Neuron (in vitro differentiated cells): ENCODE data around the gene TENM4.

Experiments used
- H2AFZ ChIP-seq: one replicate; pipeline ENCODE4 v1.6.1; 2013; ENCODE audit warnings: low read depth, mild to moderate bottlenecking, inconsistent platforms, low read length, moderate library complexity
- H3K27me3 ChIP-seq: one replicate; pipeline ENCODE4 v1.6.1; 2013; ENCODE audit warnings: low read length; ENCODE audit not compliant: insufficient read depth
- H3K36me3 ChIP-seq: one replicate; pipeline ENCODE4 v1.6.1; 2013; ENCODE audit warnings: low read length; ENCODE audit not compliant: insufficient read depth
- H3K4me1 ChIP-seq: one replicate; pipeline ENCODE4 v1.6.1; 2013; ENCODE audit warnings: low read length; ENCODE audit not compliant: insufficient read depth
- H3K4me3 ChIP-seq: 2 replicates; pipeline ENCODE4 v1.5.1; 2013; ENCODE audit warnings: mild to moderate bottlenecking, low read length, moderate library complexity
- H3K9me3 ChIP-seq: one replicate; pipeline ENCODE4 v1.6.1; 2013; ENCODE audit warnings: low read length

The TENM4 gene

GRCh38 chr11:79249295-79249993 is 191.4 kb downstream of the TENM4 start:
- Histone ChIP-seq H3K27me3 (no peaks in the 10 kb centered on the region), H3K9me3 (no peaks in the 10 kb centered on the region), H3K4me3 (no peak overlapping the region), H2AFZ (no peak overlapping the region), H3K36me3 (no peaks in the 10 kb centered on the region), H3K4me1 (peaks cover 20% of the 10 kb centered on the region)

GRCh38 chr11:79244798-79245197 is 196.0 kb downstream of the TENM4 start:
- peaks cover 41% of the 10 kb centered on the region for H3K4me1 ChIP-seq
- H3K4me3 ChIP-seq, result no peak overlapping the region

DNA sequence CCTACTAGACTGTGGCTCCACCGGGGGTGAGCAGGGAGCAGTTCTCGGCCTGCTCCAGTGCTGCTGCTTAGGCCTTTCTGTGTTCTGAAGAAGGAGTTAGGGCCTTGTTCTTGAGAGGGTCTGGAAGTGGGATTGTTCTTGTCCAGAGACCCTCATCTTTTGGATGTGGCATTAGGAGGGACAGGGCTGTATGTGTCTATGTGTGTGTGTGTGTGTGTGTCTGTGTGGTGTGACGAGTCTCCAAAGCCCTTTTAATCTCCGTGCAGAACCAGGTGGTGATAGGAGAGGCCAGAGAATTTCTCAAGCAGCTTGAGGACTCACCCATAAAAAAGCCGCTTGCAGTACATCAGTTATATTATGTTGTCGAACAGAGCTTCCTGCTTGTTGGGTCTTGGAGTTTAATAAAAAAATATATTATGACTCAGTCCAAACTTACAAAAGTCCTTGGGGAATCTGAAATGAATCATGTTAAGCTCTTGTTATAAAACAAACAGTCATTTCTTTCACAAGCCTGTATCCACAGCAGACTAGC is 196.5 kb downstream of the TENM4 start:
- Histone ChIP-seq H2AFZ (no peak overlapping the region), H3K4me3 (no peak overlapping the region), H3K4me1 (peaks cover 41% of the 10 kb centered on the region), H3K9me3 (no peaks in the 10 kb centered on the region), H3K36me3 (no peaks in the 10 kb centered on the region), H3K27me3 (no peaks in the 10 kb centered on the region)

More at GRCh38 chr11:79244798-79245197, 196.0 kb downstream of the TENM4 start:
- Histone ChIP-seq H3K9me3 (no peaks in the 10 kb centered on the region), H3K36me3 (no peaks in the 10 kb centered on the region), H3K27me3 (no peaks in the 10 kb centered on the region), H2AFZ (no peak overlapping the region)

GRCh38 chr11:79243422-79244210 is 197.2 kb downstream of the TENM4 start:
- no peaks in the 10 kb centered on the region for H3K27me3 ChIP-seq
- H3K9me3 ChIP-seq, result no peaks in the 10 kb centered on the region
- no peak overlapping the region for H2AFZ ChIP-seq
- no peaks in the 10 kb centered on the region for H3K36me3 ChIP-seq
- peaks cover 38% of the 10 kb centered on the region for H3K4me1 ChIP-seq
- H3K4me3 ChIP-seq, result peak overlapping the region; percentile 11

DNA sequence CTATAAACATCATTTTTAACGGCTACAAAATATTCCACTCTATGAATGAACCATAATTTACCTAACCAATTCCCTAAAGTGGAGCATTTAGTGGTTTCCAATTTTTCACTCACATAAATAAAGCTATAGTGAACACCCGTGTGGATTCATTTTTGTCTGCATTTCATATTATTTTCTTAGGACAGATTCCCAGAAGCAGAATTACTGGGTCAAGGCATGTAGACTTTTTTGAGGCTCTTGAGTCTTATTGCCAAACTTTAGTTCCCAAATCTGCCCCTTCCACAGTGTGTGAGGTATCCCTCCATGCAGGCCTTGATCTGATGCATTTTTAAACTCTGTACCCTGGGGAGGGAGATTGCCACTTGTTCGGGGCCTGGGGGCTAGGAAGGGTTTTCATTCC is 198.2 kb downstream of the TENM4 start:
- Histone ChIP-seq H3K4me3 (no peak overlapping the region), H3K9me3 (no peaks in the 10 kb centered on the region), H3K4me1 (peaks cover 46% of the 10 kb centered on the region), H3K36me3 (no peaks in the 10 kb centered on the region), H3K27me3 (no peaks in the 10 kb centered on the region), H2AFZ (no peak overlapping the region)

DNA sequence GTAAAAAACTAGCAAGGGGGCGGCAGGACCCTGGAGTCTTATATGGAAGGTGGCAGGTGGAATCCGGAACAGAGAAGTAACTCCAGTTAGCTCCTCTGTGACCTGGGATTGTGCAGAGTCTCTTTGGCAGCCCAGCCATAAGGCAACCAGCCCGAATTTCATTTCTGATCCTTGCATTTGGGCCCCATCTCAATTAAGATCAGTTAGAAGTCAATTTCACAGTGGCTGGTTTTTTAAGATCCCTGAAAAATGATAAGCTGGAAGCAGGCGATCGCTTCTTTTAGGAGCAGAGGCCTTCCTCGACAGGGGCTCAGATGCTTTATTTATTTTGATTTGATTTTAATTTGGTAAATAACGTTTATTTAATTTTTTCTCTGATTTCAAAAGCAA is 199.0 kb downstream of the TENM4 start:
- H3K4me3 ChIP-seq, result no peak overlapping the region
- no peaks in the 10 kb centered on the region for H3K36me3 ChIP-seq
- no peak overlapping the region for H2AFZ ChIP-seq
- peaks cover 47% of the 10 kb centered on the region for H3K4me1 ChIP-seq
- H3K9me3 ChIP-seq, result no peaks in the 10 kb centered on the region
- no peaks in the 10 kb centered on the region for H3K27me3 ChIP-seq

GRCh38 chr11:79241205-79241851 is 199.5 kb downstream of the TENM4 start:
- Histone ChIP-seq H3K27me3 (no peaks in the 10 kb centered on the region), H3K4me3 (no peak overlapping the region), H2AFZ (no peak overlapping the region), H3K36me3 (no peaks in the 10 kb centered on the region), H3K9me3 (peaks cover 3% of the 10 kb centered on the region), H3K4me1 (peaks cover 47% of the 10 kb centered on the region)

DNA sequence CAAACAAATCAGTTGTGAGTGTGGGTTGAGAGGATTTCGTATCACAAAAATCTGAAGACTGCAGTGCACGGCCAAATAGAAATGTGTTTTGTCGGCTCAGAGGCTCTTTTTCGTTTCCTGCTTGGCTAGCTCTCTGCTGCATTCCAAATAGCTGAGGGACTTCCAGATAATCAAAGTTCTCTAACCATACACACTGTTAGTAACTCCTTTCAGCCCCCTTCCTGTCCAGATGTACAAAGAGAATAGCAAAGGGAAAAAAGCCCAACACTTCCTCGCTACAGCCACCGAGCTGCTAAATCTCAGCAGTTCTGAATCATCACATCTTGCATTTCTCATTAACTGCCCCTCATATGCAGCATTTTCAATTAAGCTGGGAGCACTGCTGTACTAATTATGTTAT is 203.1 kb downstream of the TENM4 start:
- H3K9me3 ChIP-seq, result peaks cover 3% of the 10 kb centered on the region
- no peak overlapping the region for H2AFZ ChIP-seq
- H3K36me3 ChIP-seq, result no peaks in the 10 kb centered on the region
- no peak overlapping the region for H3K4me3 ChIP-seq
- no peaks in the 10 kb centered on the region for H3K27me3 ChIP-seq
- H3K4me1 ChIP-seq, result peaks cover 30% of the 10 kb centered on the region

DNA sequence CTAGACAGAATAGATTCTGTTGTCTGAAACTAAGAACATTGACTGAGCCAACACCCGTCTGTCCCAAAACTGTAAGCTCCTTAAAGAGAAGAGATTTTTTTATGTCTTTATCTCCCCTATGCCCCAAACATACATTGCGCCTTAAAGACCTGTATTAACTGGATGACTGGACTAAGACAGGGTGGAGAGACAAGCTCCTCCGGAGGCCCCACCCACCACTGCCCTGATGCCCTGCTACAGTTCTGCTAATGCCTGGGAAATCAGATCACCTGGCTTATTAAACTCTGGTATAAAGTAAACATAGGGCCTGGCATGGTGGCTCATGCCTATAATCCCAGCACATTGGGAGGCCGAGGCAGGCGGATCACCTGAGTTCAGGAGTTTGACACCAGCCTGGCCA is 203.7 kb downstream of the TENM4 start:
- Histone ChIP-seq H3K4me3 (no peak overlapping the region), H3K4me1 (peaks cover 24% of the 10 kb centered on the region), H3K27me3 (no peaks in the 10 kb centered on the region), H3K36me3 (no peaks in the 10 kb centered on the region), H3K9me3 (peaks cover 3% of the 10 kb centered on the region), H2AFZ (no peak overlapping the region)

- H3K9me3 ChIP-seq, result peaks cover 3% of the 10 kb centered on the region
- H3K36me3 ChIP-seq, result no peaks in the 10 kb centered on the region
- peaks cover 19% of the 10 kb centered on the region for H3K4me1 ChIP-seq
- no peak overlapping the region for H3K4me3 ChIP-seq
- no peaks in the 10 kb centered on the region for H3K27me3 ChIP-seq
- H2AFZ ChIP-seq, result no peak overlapping the region
Measured at GRCh38 chr11:79236541-79236971, 204.3 kb downstream of the TENM4 start.

- H3K36me3 ChIP-seq, result no peaks in the 10 kb centered on the region
- no peak overlapping the region for H2AFZ ChIP-seq
- H3K9me3 ChIP-seq, result peaks cover 3% of the 10 kb centered on the region
- H3K4me1 ChIP-seq, result peaks cover 10% of the 10 kb centered on the region
- no peaks in the 10 kb centered on the region for H3K27me3 ChIP-seq
- no peak overlapping the region for H3K4me3 ChIP-seq
Measured at GRCh38 chr11:79235696-79236095, 205.1 kb downstream of the TENM4 start.

DNA sequence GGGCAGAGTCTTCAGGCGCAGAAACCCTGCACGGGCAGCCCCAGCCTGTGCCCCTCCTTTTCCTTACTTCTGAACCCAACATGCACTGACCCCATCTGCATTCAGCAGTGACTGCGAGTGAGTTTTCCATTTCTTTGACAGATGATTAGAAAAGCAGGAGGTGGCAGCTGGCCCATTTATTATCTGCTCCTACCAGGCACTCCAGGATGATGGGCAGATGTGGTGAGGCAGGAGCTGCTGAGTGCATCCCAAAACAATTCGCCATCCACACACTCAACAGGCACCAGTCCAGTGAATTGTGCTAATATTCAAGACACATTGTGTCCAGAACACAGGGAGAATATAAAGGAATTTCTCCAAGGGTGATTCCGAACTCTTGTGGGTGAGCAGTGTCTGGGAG is 208.5 kb downstream of the TENM4 start:
- Histone ChIP-seq H3K36me3 (no peaks in the 10 kb centered on the region), H3K4me3 (no peak overlapping the region), H3K27me3 (no peaks in the 10 kb centered on the region), H3K4me1 (peaks cover 21% of the 10 kb centered on the region), H2AFZ (no peak overlapping the region), H3K9me3 (peaks cover 3% of the 10 kb centered on the region)

- Histone ChIP-seq H3K4me3 (no peak overlapping the region), H3K36me3 (no peaks in the 10 kb centered on the region), H3K4me1 (peaks cover 28% of the 10 kb centered on the region), H3K9me3 (peaks cover 3% of the 10 kb centered on the region), H2AFZ (no peak overlapping the region), H3K27me3 (no peaks in the 10 kb centered on the region)
Measured at GRCh38 chr11:79229047-79229446, 211.8 kb downstream of the TENM4 start.
